UCSD-AML1 (cell line): Measurements from ENCODE around the gene HSD17B14.
"Not testable (repeated sequence)": the region's sequence is repeated elsewhere in the genome, so short reads cannot be mapped to it uniquely, and the experiment has no call there.

Experiments used
- DNase-seq: peaks from one replicate; lab custom pipeline; 2025; ENCODE audit not compliant: unreplicated experiment; lab: John Stamatoyannopoulos, UW

Gene HSD17B14

DNA sequence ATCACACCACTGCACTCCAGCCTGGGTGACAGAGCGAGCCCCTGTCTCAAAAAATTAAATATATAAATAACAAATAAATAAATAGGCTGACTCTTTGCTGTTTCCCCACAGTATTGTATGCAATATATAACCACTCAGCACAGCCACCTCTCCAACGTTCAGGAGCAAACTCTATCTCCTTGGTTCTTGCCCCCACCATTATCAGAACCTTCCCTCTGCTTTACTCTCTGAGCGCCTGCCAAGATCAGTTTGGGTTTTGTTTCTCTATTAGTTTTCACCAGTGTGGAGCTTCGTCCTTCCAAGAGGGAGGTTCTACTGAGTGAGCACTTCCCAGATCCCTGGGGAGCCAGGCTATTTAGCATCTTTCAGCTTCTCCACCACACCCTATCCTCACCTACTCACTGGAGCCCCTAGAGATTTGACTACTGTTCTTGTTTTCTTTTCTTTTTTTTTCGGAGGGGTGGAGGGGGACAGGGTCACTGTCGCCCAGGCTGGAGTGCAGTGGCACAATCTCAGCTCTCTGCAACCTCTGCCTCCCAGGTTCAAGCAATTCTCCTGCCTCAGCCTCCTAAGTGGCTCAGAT is 68.0 kb downstream of the HSD17B14 start:
- not testable (repeated sequence) for DNase-seq

DNA sequence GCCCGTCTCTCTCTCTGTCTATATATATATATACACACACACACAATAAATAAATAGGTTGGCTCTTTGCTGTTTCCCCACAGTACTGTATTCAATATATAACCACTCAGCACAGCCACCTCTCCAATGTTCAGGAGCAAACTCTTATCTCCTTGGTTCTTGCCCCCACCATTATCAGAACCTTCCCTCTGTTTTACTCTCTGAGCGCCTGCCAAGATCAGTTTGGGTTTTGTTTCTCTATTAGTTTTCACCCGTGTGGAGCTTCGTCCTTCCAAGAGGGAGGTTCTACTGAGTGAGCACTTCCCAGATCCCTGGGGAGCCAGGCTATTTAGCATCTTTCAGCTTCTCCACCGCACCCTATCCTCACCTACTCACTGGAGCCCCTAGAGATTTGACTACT is 70.5 kb downstream of the HSD17B14 start:
- DNase-seq = not testable (repeated sequence)
